Measurements from ENCODE around the gene FASTKD2. TPM values are rescaled to one million over a fixed set of nuclear protein-coding genes. Genes with fewer than 3 reads are reported as not detected.
A peak's percentile ranks its signal among the peaks of the same experiment; 100 is the strongest.

The FASTKD2 gene
- total RNA-seq, 1 experiment from 2014 or later, result 34.6 TPM

- H3K27me3 Mint-ChIP-seq (ENCODE audit: insufficient read depth, unreplicated experiment), result no peaks in the 10 kb centered on the region
- H3K4me1 Mint-ChIP-seq (ENCODE audit: insufficient read depth, unreplicated experiment), result no peaks in the 10 kb centered on the region
- ChIA-PET CTCF (interaction anchor here (1.0 to 6.7 kb wide), 9 partner anchors 7 to 698 kb away, joined by 3 to 85 read pairs (median 14); no protein-coding TSS in a partner anchor), POLR2A (interaction anchor here (1.1 kb wide), 1 partner anchor 677 kb away, joined by 4 read pairs; no protein-coding TSS in a partner anchor)
- no peak overlapping the region for H3K27ac Mint-ChIP-seq (ENCODE audit: low read depth, unreplicated experiment)
- intact Hi-C loops (cut with micrococcal nuclease), result no loop called here
- no TSS peak for BruUV-seq (replicated peaks)
- TF ChIP-seq CTCF (IDR thresholded peaks at IDR 0.05; ENCODE audit: unreplicated experiment), result no peak
- H3K36me3 Mint-ChIP-seq (ENCODE audit: insufficient read depth, unreplicated experiment), result peaks cover 20% of the 10 kb centered on the region
- no peaks in the 10 kb centered on the region for H3K9me3 Mint-ChIP-seq (ENCODE audit: unreplicated experiment)
- peak; percentile 3 for DNase-seq (ENCODE audit: unreplicated experiment)
- H3K4me3 Mint-ChIP-seq (ENCODE audit: unreplicated experiment), result no peak overlapping the region
Observed at GRCh38 chr2:206799083-206799482, 33.7 kb downstream of the FASTKD2 start.

GRCh38 chr2:206800506-206801417 is 35.4 kb downstream of the FASTKD2 start:
- H3K4me1 Mint-ChIP-seq (ENCODE audit: insufficient read depth, unreplicated experiment), result no peaks in the 10 kb centered on the region
- intact Hi-C loops (cut with micrococcal nuclease), result loop anchor here (1.0 to 10.0 kb wide), 4 partner anchors 180 to 673 kb away; partner anchors contain the start of gene KLF7
- H3K9me3 Mint-ChIP-seq (ENCODE audit: unreplicated experiment), result no peaks in the 10 kb centered on the region
- BruUV-seq (replicated peaks), result no TSS peak
- H3K27me3 Mint-ChIP-seq (ENCODE audit: insufficient read depth, unreplicated experiment), result no peaks in the 10 kb centered on the region
- POLR2A ChIA-PET, result interaction anchor here (0.6 to 1.6 kb wide), 5 partner anchors 9 to 366 kb away, joined by 3 to 7 read pairs (median 3); no protein-coding TSS in a partner anchor
- no peak overlapping the region for H3K4me3 Mint-ChIP-seq (ENCODE audit: unreplicated experiment)
- H3K27ac Mint-ChIP-seq (ENCODE audit: low read depth, unreplicated experiment), result no peak overlapping the region
- peaks cover 6% of the 10 kb centered on the region for H3K36me3 Mint-ChIP-seq (ENCODE audit: insufficient read depth, unreplicated experiment)
- TF ChIP-seq CTCF (IDR thresholded peaks at IDR 0.05; ENCODE audit: unreplicated experiment), result peak; percentile 76
- peak; percentile 84 for DNase-seq (ENCODE audit: unreplicated experiment)
- CTCF ChIA-PET, result interaction anchor here (0.6 to 6.7 kb wide), 42 partner anchors 9 to 933 kb away, joined by 3 to 85 read pairs (median 4); no protein-coding TSS in a partner anchor

DNA sequence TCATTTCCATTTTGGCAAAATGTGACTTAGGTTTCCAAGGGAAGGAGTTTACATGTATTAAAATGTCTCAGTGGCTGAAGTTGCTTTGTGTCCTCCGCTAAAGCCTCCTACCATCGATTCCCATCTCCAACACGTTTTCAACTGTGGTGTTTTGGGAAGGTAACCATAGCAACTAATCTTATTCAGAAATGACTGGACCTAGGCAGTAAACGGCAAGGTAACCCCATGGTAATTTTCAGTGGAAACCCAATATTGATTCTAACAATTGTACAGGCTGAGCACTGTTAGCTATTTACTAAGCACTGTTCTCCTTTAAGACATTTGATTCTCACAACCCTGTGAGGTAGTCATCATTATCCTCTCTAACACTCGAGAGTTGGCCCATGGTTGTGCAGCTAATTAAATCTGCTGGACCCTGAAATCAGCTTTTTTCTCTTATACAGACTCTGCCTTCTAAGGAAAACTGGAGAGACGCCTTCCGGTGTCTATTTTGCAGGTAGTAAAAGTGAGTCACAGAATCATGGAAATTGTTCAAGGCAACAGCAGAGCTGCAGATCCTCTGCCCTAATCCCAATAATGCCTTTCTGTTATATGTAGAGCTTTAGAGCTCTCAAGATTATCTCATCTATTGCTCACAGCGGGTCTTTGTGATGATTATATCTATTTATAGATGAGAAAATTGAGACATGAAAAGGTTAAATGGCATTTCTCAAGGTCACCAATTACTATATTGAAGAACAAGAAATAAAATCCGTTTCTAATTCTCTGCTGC is 36.2 kb downstream of the FASTKD2 start:
- no TSS peak for BruUV-seq (replicated peaks)
- H3K9me3 Mint-ChIP-seq (ENCODE audit: unreplicated experiment), result no peaks in the 10 kb centered on the region
- H3K4me3 Mint-ChIP-seq (ENCODE audit: unreplicated experiment), result no peak overlapping the region
- H3K36me3 Mint-ChIP-seq (ENCODE audit: insufficient read depth, unreplicated experiment), result peaks cover 5% of the 10 kb centered on the region
- TF ChIP-seq CTCF (IDR thresholded peaks at IDR 0.05; ENCODE audit: unreplicated experiment), result no peak
- POLR2A ChIA-PET, result interaction anchor here (0.6 to 1.6 kb wide), 3 partner anchors 10 to 193 kb away, joined by 3 to 7 read pairs (median 3); no protein-coding TSS in a partner anchor
- H3K4me1 Mint-ChIP-seq (ENCODE audit: insufficient read depth, unreplicated experiment), result no peaks in the 10 kb centered on the region
- no peak overlapping the region for H3K27ac Mint-ChIP-seq (ENCODE audit: low read depth, unreplicated experiment)
- CTCF ChIA-PET, result interaction anchor here (0.5 to 6.7 kb wide), 29 partner anchors 10 to 932 kb away, joined by 3 to 85 read pairs (median 4); partner anchors contain the start of genes FASTKD2 and MDH1B
- intact Hi-C loops (cut with micrococcal nuclease), result loop anchor here (2.0 to 10.0 kb wide), 2 partner anchors 179 to 433 kb away; no protein-coding TSS in a partner anchor
- no peak for DNase-seq (ENCODE audit: unreplicated experiment)
- no peaks in the 10 kb centered on the region for H3K27me3 Mint-ChIP-seq (ENCODE audit: insufficient read depth, unreplicated experiment)

All from MCF 10A (cell line).